ENCODE results near the gene TRANK1.

TRANK1 gene

GRCh38 chr3:36859494-36859893 lies 85.4 kb downstream of the TRANK1 start:
- TF ChIP-seq YY1 (IDR thresholded peaks at IDR 0.05; ENCODE audit: insufficient read depth, insufficient read length) (no peak), SUZ12 (IDR thresholded peaks at IDR 0.05; ENCODE audit: extremely low read depth, insufficient read depth, insufficient read length) (no peak), ZNF274 (IDR thresholded peaks at IDR 0.05; ENCODE audit: low read depth, low read length) (no peak)
- Histone ChIP-seq H3K4me3 (ENCODE audit: insufficient read length, low read depth) (no peak overlapping the region), H3K27me3 (ENCODE audit: insufficient read depth, insufficient read length) (no peaks in the 10 kb centered on the region), H3K4me1 (ENCODE audit: insufficient read depth, insufficient read length) (peaks cover 3% of the 10 kb centered on the region), H3K36me3 (ENCODE audit: insufficient read depth, insufficient read length, low read length) (no peaks in the 10 kb centered on the region), H3K9me3 (ENCODE audit: insufficient read depth, low read length) (no peaks in the 10 kb centered on the region), H3K9ac (ENCODE audit: insufficient read length, low read depth) (no peak overlapping the region)
- DNase-seq (ENCODE audit: low read depth, low spot score): no peak

- no peaks in the 10 kb centered on the region for H3K4me1 ChIP-seq (ENCODE audit: insufficient read depth, insufficient read length)
- H3K36me3 ChIP-seq (ENCODE audit: insufficient read depth, insufficient read length, low read length): no peaks in the 10 kb centered on the region
- no peak overlapping the region for H3K4me3 ChIP-seq (ENCODE audit: insufficient read length, low read depth)
- no peaks in the 10 kb centered on the region for H3K9me3 ChIP-seq (ENCODE audit: insufficient read depth, low read length)
- no peak overlapping the region for H3K9ac ChIP-seq (ENCODE audit: insufficient read length, low read depth)
- no peak for DNase-seq (ENCODE audit: low read depth, low spot score)
- TF ChIP-seq SUZ12 (IDR thresholded peaks at IDR 0.05; ENCODE audit: extremely low read depth, insufficient read depth, insufficient read length): no peak
- no peak for TF ChIP-seq ZNF274 (IDR thresholded peaks at IDR 0.05; ENCODE audit: low read depth, low read length)
- no peak for TF ChIP-seq YY1 (IDR thresholded peaks at IDR 0.05; ENCODE audit: insufficient read depth, insufficient read length)
- no peaks in the 10 kb centered on the region for H3K27me3 ChIP-seq (ENCODE audit: insufficient read depth, insufficient read length)
Measured at GRCh38 chr3:36852071-36852470, 92.8 kb downstream of the TRANK1 start.

GRCh38 chr3:36850743-36851142 lies 94.1 kb downstream of the TRANK1 start:
- Histone ChIP-seq H3K36me3 (ENCODE audit: insufficient read depth, insufficient read length, low read length) (no peaks in the 10 kb centered on the region), H3K4me3 (ENCODE audit: insufficient read length, low read depth) (no peak overlapping the region), H3K9me3 (ENCODE audit: insufficient read depth, low read length) (no peaks in the 10 kb centered on the region), H3K4me1 (ENCODE audit: insufficient read depth, insufficient read length) (no peaks in the 10 kb centered on the region), H3K27me3 (ENCODE audit: insufficient read depth, insufficient read length) (no peaks in the 10 kb centered on the region), H3K9ac (ENCODE audit: insufficient read length, low read depth) (no peak overlapping the region)
- TF ChIP-seq ZNF274 (IDR thresholded peaks at IDR 0.05; ENCODE audit: low read depth, low read length) (no peak), SUZ12 (IDR thresholded peaks at IDR 0.05; ENCODE audit: extremely low read depth, insufficient read depth, insufficient read length) (no peak), YY1 (IDR thresholded peaks at IDR 0.05; ENCODE audit: insufficient read depth, insufficient read length) (no peak)
- DNase-seq (ENCODE audit: low read depth, low spot score): no peak

GRCh38 chr3:36846406-36846805 lies 98.4 kb downstream of the TRANK1 start:
- TF ChIP-seq ZNF274 (IDR thresholded peaks at IDR 0.05; ENCODE audit: low read depth, low read length) (no peak), YY1 (IDR thresholded peaks at IDR 0.05; ENCODE audit: insufficient read depth, insufficient read length) (no peak), SUZ12 (IDR thresholded peaks at IDR 0.05; ENCODE audit: extremely low read depth, insufficient read depth, insufficient read length) (no peak)
- H3K9ac ChIP-seq (ENCODE audit: insufficient read length, low read depth): no peak overlapping the region

GRCh38 chr3:36843065-36844051 lies 101.5 kb downstream of the TRANK1 start:
- no peak overlapping the region for H3K9ac ChIP-seq (ENCODE audit: insufficient read length, low read depth)
- H3K27me3 ChIP-seq (ENCODE audit: insufficient read depth, insufficient read length): no peaks in the 10 kb centered on the region
- TF ChIP-seq ZNF274 (IDR thresholded peaks at IDR 0.05; ENCODE audit: low read depth, low read length) (no peak), SUZ12 (IDR thresholded peaks at IDR 0.05; ENCODE audit: extremely low read depth, insufficient read depth, insufficient read length) (no peak), YY1 (IDR thresholded peaks at IDR 0.05; ENCODE audit: insufficient read depth, insufficient read length) (no peak)
- no peaks in the 10 kb centered on the region for H3K4me1 ChIP-seq (ENCODE audit: insufficient read depth, insufficient read length)
- H3K36me3 ChIP-seq (ENCODE audit: insufficient read depth, insufficient read length, low read length): no peaks in the 10 kb centered on the region
- peak; percentile 63 for DNase-seq (ENCODE audit: low read depth, low spot score)
- H3K4me3 ChIP-seq (ENCODE audit: insufficient read length, low read depth): no peak overlapping the region
- H3K9me3 ChIP-seq (ENCODE audit: insufficient read depth, low read length): peaks cover 23% of the 10 kb centered on the region

More at GRCh38 chr3:36846406-36846805, 98.4 kb downstream of the TRANK1 start:
- Histone ChIP-seq H3K9me3 (ENCODE audit: insufficient read depth, low read length) (peaks cover 11% of the 10 kb centered on the region), H3K36me3 (ENCODE audit: insufficient read depth, insufficient read length, low read length) (no peaks in the 10 kb centered on the region), H3K27me3 (ENCODE audit: insufficient read depth, insufficient read length) (no peaks in the 10 kb centered on the region), H3K4me1 (ENCODE audit: insufficient read depth, insufficient read length) (no peaks in the 10 kb centered on the region), H3K4me3 (ENCODE audit: insufficient read length, low read depth) (no peak overlapping the region)
- DNase-seq (ENCODE audit: low read depth, low spot score): no peak

- H3K4me3 ChIP-seq (ENCODE audit: insufficient read length, low read depth): no peak overlapping the region
- H3K27me3 ChIP-seq (ENCODE audit: insufficient read depth, insufficient read length): no peaks in the 10 kb centered on the region
- H3K9ac ChIP-seq (ENCODE audit: insufficient read length, low read depth): no peak overlapping the region
- H3K4me1 ChIP-seq (ENCODE audit: insufficient read depth, insufficient read length): no peaks in the 10 kb centered on the region
- no peaks in the 10 kb centered on the region for H3K36me3 ChIP-seq (ENCODE audit: insufficient read depth, insufficient read length, low read length)
- H3K9me3 ChIP-seq (ENCODE audit: insufficient read depth, low read length): peaks cover 23% of the 10 kb centered on the region
- TF ChIP-seq YY1 (IDR thresholded peaks at IDR 0.05; ENCODE audit: insufficient read depth, insufficient read length) (no peak), SUZ12 (IDR thresholded peaks at IDR 0.05; ENCODE audit: extremely low read depth, insufficient read depth, insufficient read length) (no peak), ZNF274 (IDR thresholded peaks at IDR 0.05; ENCODE audit: low read depth, low read length) (no peak)
- no peak for DNase-seq (ENCODE audit: low read depth, low spot score)
Measured at GRCh38 chr3:36842275-36842674, 102.6 kb downstream of the TRANK1 start.

- no peaks in the 10 kb centered on the region for H3K4me1 ChIP-seq (ENCODE audit: insufficient read depth, insufficient read length)
- no peak for DNase-seq (ENCODE audit: low read depth, low spot score)
- H3K9me3 ChIP-seq (ENCODE audit: insufficient read depth, low read length): peaks cover 23% of the 10 kb centered on the region
- no peak overlapping the region for H3K4me3 ChIP-seq (ENCODE audit: insufficient read length, low read depth)
- no peaks in the 10 kb centered on the region for H3K27me3 ChIP-seq (ENCODE audit: insufficient read depth, insufficient read length)
- no peaks in the 10 kb centered on the region for H3K36me3 ChIP-seq (ENCODE audit: insufficient read depth, insufficient read length, low read length)
- TF ChIP-seq ZNF274 (IDR thresholded peaks at IDR 0.05; ENCODE audit: low read depth, low read length) (no peak), YY1 (IDR thresholded peaks at IDR 0.05; ENCODE audit: insufficient read depth, insufficient read length) (no peak), SUZ12 (IDR thresholded peaks at IDR 0.05; ENCODE audit: extremely low read depth, insufficient read depth, insufficient read length) (no peak)
- no peak overlapping the region for H3K9ac ChIP-seq (ENCODE audit: insufficient read length, low read depth)
Measured at GRCh38 chr3:36840453-36840921, 104.4 kb downstream of the TRANK1 start.

Measured in NT2/D1 (cell line).